ENCODE measurements around the gene TPCN2. TPM values are rescaled to one million over a fixed set of nuclear protein-coding genes. Genes with fewer than 3 reads are reported as not detected.
A peak's percentile ranks its signal among the peaks of the same experiment; 100 is the strongest.
"Not testable (repeated sequence)": the region's sequence is repeated elsewhere in the genome, so short reads cannot be mapped to it uniquely, and the experiment has no call there.

Gene TPCN2
- polyA plus RNA-seq = 10 to 100 TPM in 1 of 2 donors, 1 to 10 TPM in 1; 6.5 to 12.1 TPM

DNA sequence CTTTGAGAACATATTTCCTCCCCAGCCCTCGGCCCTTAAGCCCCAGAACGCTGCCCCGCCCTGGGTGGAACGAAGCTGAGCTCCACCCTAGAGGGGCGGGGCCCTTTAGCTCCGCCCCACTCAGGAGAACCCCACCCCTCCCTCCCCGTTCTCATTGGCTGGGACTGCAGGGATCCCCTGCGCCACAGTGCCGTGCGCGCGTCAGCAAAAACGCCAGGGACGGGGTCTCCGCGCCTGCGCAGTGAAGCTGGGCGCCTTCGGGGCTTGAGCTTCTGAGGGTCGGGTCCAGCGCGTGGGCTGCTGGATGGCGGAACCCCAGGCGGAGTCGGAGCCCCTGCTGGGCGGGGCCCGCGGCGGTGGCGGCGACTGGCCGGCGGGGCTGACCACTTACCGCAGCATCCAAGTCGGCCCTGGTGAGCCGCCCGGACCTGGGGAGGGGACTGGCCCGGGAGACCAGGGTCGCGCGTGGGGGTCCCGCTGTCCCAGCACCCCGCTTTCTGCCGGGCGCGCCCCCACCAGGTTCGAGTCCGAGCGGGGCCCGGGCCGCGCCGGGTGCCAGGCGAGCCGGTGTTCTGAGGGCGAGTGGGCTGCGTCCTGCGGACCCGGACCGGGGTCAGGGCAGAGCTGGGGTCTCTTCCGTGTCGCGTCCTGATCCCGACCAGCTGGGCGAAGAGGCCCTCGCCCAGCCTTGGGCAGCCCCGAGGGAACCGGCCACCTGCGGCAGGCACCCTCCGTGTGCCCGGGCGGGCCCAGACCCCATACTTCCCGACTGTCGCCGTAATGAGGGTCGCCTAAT is at the start of gene TPCN2:
TSS of gene TPCN2 (plus strand) at position 239 of the 796 bp plus-strand sequence. CDS start at position 305, 66 bp downstream.
- H3K9me3 ChIP-seq (ENCODE audit: control insufficient read depth in 2 of 2, insufficient read depth in 1 of 2, low read depth in 1 of 2, low read length in 1 of 2) = no peaks in the 10 kb centered on the region
- peaks cover 7 to 18% of the 10 kb centered on the region in 2 donors for H3K4me1 ChIP-seq (ENCODE audit: control insufficient read depth in 2 of 2, insufficient read depth in 2 of 2, low read length in 1 of 2)
- H3K27me3 ChIP-seq (ENCODE audit: control insufficient read depth in 1 of 2, insufficient read depth in 2 of 2, low read length in 2 of 2) = no peaks in the 10 kb centered on the region
- H3K36me3 ChIP-seq (ENCODE audit: control insufficient read depth in 2 of 2, insufficient read depth in 2 of 2, low read length in 1 of 2) = peaks cover 0 to 6% of the 10 kb centered on the region in 2 donors
- peak within 1 kb of the TSS; percentile 87 to 93 for H3K4me3 ChIP-seq (ENCODE audit: low read depth in 1 of 2, low read length in 2 of 2)
- WGBS, 2 donors = 0 to 1% methylated on average over 66 to 76 of the region's 76 CpGs
- peak within 1 kb of the TSS; percentile 88 to 90 for H3K27ac ChIP-seq (ENCODE audit: low read depth in 2 of 2, low read length in 1 of 2)

DNA sequence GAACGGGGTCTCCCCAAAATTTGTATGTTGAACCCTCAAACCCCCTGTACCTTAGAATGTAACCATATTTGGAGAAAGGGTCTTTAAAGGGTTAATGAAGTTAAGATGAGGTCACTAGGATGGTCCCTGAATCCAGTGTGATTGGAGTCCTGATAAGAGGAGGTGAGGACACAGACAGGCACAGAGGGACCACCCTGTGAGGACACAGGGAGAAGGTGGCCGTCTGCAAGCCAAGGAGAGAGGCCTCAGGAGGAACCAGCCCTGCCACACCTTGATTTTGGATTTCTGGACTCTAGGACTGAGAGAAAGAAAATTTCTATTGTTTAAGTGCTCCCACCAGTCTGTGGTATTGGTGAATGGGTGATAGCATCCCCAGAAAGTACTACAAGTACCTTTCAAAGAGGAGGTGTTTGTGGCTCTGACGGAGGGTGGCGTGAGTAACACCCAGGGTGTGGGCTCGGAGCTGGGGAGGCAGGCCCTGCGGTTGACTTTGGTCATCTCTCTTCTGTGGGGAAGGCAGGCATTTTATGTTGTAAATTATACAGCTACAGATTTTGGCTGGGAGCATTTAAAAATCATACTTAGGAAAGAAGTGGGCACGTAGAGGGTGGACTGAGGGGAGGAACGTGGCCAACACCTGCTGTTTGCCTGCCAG is 49.5 kb upstream of the TPCN2 start:
- Histone ChIP-seq H3K27me3 (ENCODE audit: control insufficient read depth in 1 of 2, insufficient read depth in 2 of 2, low read length in 2 of 2) (no peaks in the 10 kb centered on the region), H3K27ac (ENCODE audit: low read depth in 2 of 2, low read length in 1 of 2) (peak overlapping the region; percentile 64 to 67), H3K9me3 (ENCODE audit: control insufficient read depth in 2 of 2, insufficient read depth in 1 of 2, low read depth in 1 of 2, low read length in 1 of 2) (no peaks in the 10 kb centered on the region), H3K4me1 (ENCODE audit: control insufficient read depth in 2 of 2, insufficient read depth in 2 of 2, low read length in 1 of 2) (peaks cover 0 to 8% of the 10 kb centered on the region in 2 donors), H3K4me3 (ENCODE audit: low read depth in 1 of 2, low read length in 2 of 2) (no peak overlapping the region), H3K36me3 (ENCODE audit: control insufficient read depth in 2 of 2, insufficient read depth in 2 of 2, low read length in 1 of 2) (peaks cover 0 to 2% of the 10 kb centered on the region in 2 donors)
- 76 to 85% methylated on average over 8 of the region's 8 CpGs for WGBS, 2 donors

DNA sequence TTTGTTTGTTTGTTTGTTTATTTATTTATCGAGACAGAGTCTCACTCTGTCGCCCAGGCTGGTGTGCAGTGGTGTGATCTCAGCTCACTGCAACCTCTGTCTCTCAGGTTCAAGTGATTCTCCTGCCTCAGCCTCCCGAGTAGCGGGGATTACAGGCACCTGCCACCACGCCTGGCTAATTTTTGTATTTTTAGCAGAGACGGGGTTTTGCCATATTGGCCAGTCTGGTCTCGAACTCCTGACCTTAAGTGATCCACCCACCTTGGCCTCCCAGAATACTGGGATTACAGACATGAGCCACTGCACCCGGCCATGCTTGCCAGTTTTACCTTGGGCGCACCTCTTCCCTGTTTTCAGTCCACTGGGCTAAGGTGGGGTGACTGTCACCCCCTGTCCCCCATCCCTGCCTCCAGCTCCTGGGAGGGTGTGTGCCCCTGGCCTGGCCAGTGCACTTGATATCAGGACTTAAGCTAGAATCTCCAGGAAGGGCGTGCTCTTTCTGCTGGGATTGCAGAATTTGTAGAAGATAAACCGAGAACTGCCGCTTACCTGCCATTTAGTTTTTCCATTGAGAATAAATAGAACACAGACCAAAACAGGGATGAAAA is 48.9 kb upstream of the TPCN2 start:
- H3K4me1 ChIP-seq (ENCODE audit: control insufficient read depth in 2 of 2, insufficient read depth in 2 of 2, low read length in 1 of 2); H3K36me3 ChIP-seq (ENCODE audit: control insufficient read depth in 2 of 2, insufficient read depth in 2 of 2, low read length in 1 of 2); H3K27me3 ChIP-seq (ENCODE audit: control insufficient read depth in 1 of 2, insufficient read depth in 2 of 2, low read length in 2 of 2); H3K4me3 ChIP-seq (ENCODE audit: low read depth in 1 of 2, low read length in 2 of 2); H3K9me3 ChIP-seq (ENCODE audit: control insufficient read depth in 2 of 2, insufficient read depth in 1 of 2, low read depth in 1 of 2, low read length in 1 of 2): not testable (repeated sequence)
- peak overlapping the region; percentile 72 to 86 for H3K27ac ChIP-seq (ENCODE audit: low read depth in 2 of 2, low read length in 1 of 2)
- 84 to 87% methylated on average over 12 of the region's 12 CpGs for WGBS, 2 donors

DNA sequence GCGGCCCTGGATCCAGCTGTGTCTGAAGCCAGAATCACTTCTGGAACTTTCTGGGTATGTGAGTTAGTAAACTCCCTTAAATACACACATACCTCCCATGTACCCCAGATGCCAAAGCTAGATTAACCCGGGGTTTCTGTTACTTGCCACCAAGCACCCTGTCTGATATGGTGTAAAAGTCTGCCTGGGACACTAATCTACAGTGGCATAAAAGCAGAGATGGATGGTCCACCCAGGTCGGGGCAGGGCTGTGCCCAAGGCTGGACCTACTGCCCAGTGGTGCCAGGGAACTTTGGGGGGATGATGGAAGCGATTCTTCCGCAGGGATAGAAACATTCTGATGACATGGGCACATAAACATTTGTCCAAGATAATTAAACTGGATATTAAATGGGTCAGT is 48.3 kb upstream of the TPCN2 start:
- Histone ChIP-seq H3K36me3 (ENCODE audit: control insufficient read depth in 2 of 2, insufficient read depth in 2 of 2, low read length in 1 of 2) (peaks cover 0 to 2% of the 10 kb centered on the region in 2 donors), H3K4me1 (ENCODE audit: control insufficient read depth in 2 of 2, insufficient read depth in 2 of 2, low read length in 1 of 2) (peaks cover 0 to 9% of the 10 kb centered on the region in 2 donors), H3K4me3 (ENCODE audit: low read depth in 1 of 2, low read length in 2 of 2) (no peak overlapping the region), H3K27me3 (ENCODE audit: control insufficient read depth in 1 of 2, insufficient read depth in 2 of 2, low read length in 2 of 2) (no peaks in the 10 kb centered on the region), H3K27ac (ENCODE audit: low read depth in 2 of 2, low read length in 1 of 2) (peak overlapping the region; percentile 72 to 86), H3K9me3 (ENCODE audit: control insufficient read depth in 2 of 2, insufficient read depth in 1 of 2, low read depth in 1 of 2, low read length in 1 of 2) (no peaks in the 10 kb centered on the region)
- WGBS, 2 donors = 59 to 63% methylated on average over 5 of the region's 5 CpGs

DNA sequence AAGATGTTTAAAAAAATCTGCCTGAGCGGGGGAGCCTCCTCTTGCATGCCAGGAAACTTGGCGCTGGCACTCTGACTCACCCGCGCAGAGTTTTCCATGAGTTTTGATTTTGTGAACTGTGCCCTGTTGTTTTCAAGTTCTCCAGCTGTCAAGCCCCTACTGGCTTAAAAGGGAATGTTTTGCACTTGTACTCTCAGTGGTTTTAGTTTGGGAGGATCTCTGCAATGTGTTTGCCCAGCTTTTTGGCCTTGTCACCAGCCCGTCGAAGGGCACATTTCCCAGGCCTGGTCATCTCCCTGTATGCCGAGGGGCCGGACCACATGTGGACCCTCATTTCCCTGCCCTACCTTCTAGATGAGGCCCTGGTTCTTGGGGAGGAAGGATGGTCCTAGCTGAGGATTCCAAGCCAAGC is 47.9 kb upstream of the TPCN2 start:
- Histone ChIP-seq H3K9me3 (ENCODE audit: control insufficient read depth in 2 of 2, insufficient read depth in 1 of 2, low read depth in 1 of 2, low read length in 1 of 2) (no peaks in the 10 kb centered on the region), H3K27ac (ENCODE audit: low read depth in 2 of 2, low read length in 1 of 2) (peak overlapping the region; percentile 80 to 93), H3K36me3 (ENCODE audit: control insufficient read depth in 2 of 2, insufficient read depth in 2 of 2, low read length in 1 of 2) (peaks cover 0 to 4% of the 10 kb centered on the region in 2 donors), H3K4me1 (ENCODE audit: control insufficient read depth in 2 of 2, insufficient read depth in 2 of 2, low read length in 1 of 2) (peaks cover 0 to 9% of the 10 kb centered on the region in 2 donors), H3K4me3 (ENCODE audit: low read depth in 1 of 2, low read length in 2 of 2) (no peak overlapping the region), H3K27me3 (ENCODE audit: control insufficient read depth in 1 of 2, insufficient read depth in 2 of 2, low read length in 2 of 2) (no peaks in the 10 kb centered on the region)
- 19 to 31% methylated on average over 8 of the region's 8 CpGs for WGBS, 2 donors

DNA sequence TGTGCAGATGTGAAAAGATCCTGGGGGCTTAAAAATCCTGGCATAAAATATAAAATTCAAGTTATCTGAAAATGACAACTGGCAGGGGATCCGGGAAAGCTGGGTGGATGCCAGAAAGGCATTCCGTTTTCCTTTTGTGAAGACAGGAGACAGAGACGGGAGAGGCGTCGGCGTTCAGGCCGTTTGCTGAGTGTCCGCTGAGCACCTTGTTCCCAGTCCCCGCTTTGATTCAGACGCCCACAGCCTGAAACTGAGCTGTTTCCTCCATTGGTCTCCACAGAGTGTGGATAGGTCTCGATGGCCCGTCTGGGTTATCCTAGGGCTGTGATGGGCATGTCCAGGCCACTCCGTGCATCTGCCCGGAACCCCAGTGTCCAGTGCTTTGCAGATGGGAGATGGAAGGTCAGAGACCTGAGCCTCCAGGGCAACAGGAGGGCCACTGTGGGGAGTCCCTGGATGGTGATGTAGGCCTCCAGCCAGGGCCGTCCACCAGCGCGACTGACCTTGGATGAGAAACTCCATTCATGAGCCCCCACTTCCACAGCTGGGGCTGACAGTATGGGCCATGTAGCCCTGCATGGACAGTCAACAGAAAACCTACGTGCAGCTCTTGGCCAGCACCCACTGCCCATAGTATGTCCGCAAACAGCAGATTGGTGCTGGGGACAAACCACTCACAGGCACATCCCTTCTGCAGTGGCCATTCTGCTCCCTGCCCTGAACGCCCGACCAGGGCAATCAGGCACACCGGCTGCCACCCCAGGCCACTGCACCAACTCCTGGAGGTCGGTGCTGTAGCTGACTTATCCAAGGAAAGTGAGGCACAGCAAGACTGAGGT is 47.3 kb upstream of the TPCN2 start:
- Histone ChIP-seq H3K27ac (ENCODE audit: low read depth in 2 of 2, low read length in 1 of 2) (peak overlapping the region; percentile 80 to 93), H3K27me3 (ENCODE audit: control insufficient read depth in 1 of 2, insufficient read depth in 2 of 2, low read length in 2 of 2) (no peaks in the 10 kb centered on the region), H3K4me3 (ENCODE audit: low read depth in 1 of 2, low read length in 2 of 2) (no peak overlapping the region), H3K36me3 (ENCODE audit: control insufficient read depth in 2 of 2, insufficient read depth in 2 of 2, low read length in 1 of 2) (peaks cover 0 to 4% of the 10 kb centered on the region in 2 donors), H3K9me3 (ENCODE audit: control insufficient read depth in 2 of 2, insufficient read depth in 1 of 2, low read depth in 1 of 2, low read length in 1 of 2) (no peaks in the 10 kb centered on the region), H3K4me1 (ENCODE audit: control insufficient read depth in 2 of 2, insufficient read depth in 2 of 2, low read length in 1 of 2) (peaks cover 0 to 9% of the 10 kb centered on the region in 2 donors)
- 68 to 71% methylated on average over 19 to 23 of the region's 23 CpGs for WGBS, 2 donors

DNA sequence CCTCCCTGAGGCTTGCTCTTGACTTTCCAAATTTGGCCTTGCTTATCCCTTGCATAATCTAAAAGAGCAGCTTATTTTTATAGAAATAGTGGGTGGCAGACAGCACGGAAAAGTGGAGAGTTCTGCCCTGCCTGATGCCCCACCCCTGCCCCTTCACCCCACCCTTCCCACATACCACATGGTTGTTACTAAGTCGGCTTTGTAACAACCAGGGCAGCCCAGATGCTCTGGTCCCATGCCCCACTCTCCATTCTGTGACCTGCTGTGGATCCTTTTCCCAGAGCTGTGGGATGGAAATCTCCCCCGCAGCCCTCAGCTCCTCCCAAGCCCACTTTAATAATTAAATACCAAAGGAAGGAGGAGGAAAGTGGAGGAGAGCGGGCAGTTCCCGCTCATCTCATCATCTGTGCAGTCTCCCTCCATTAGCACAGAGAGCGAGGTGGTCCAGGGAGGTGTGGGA is 46.6 kb upstream of the TPCN2 start:
- Histone ChIP-seq H3K9me3 (ENCODE audit: control insufficient read depth in 2 of 2, insufficient read depth in 1 of 2, low read depth in 1 of 2, low read length in 1 of 2) (no peaks in the 10 kb centered on the region), H3K4me1 (ENCODE audit: control insufficient read depth in 2 of 2, insufficient read depth in 2 of 2, low read length in 1 of 2) (peaks cover 0 to 11% of the 10 kb centered on the region in 2 donors), H3K36me3 (ENCODE audit: control insufficient read depth in 2 of 2, insufficient read depth in 2 of 2, low read length in 1 of 2) (peaks cover 0 to 4% of the 10 kb centered on the region in 2 donors), H3K27ac (ENCODE audit: low read depth in 2 of 2, low read length in 1 of 2) (peak overlapping the region; percentile 80 to 93), H3K27me3 (ENCODE audit: control insufficient read depth in 1 of 2, insufficient read depth in 2 of 2, low read length in 2 of 2) (no peaks in the 10 kb centered on the region), H3K4me3 (ENCODE audit: low read depth in 1 of 2, low read length in 2 of 2) (no peak overlapping the region)
- WGBS, 2 donors = 62 to 70% methylated on average over 6 of the region's 6 CpGs

DNA sequence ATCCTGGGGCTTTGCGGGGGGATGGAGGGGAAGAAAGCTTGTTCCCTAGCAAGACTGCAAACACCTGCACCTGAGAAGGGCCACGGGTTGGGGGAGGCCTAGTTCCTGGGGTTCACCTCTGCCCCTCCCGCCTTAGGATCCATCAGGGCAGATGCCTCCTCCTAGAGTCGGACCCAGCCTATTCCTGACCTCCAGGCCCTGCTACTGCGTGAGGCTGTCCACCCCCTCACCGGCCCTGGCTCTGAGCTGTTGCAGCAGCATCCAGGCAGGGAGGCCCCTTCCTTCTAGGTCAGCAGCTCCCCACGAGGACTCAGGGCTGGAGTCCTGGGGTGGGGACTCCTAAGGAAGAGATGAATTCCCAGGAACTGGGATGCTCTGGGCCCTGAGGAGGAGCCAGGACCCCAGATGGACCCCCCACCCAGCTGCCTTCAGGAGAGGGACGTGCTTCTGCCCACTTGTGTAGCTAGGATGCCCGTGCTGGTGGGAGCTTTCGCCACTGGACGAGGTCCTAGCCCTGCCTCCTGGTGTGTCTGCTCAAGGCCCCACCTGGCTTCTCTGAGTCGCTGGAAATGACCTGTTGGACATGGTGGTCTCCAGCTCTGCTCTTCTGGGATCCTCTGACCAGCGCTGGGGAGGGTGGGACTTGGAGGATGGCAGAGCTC is 46.0 kb upstream of the TPCN2 start:
- H3K27ac ChIP-seq (ENCODE audit: low read depth in 2 of 2, low read length in 1 of 2) = peak overlapping the region; percentile 43 to 63
- H3K9me3 ChIP-seq (ENCODE audit: control insufficient read depth in 2 of 2, insufficient read depth in 1 of 2, low read depth in 1 of 2, low read length in 1 of 2) = no peaks in the 10 kb centered on the region
- H3K27me3 ChIP-seq (ENCODE audit: control insufficient read depth in 1 of 2, insufficient read depth in 2 of 2, low read length in 2 of 2) = no peaks in the 10 kb centered on the region
- H3K36me3 ChIP-seq (ENCODE audit: control insufficient read depth in 2 of 2, insufficient read depth in 2 of 2, low read length in 1 of 2) = peaks cover 0 to 4% of the 10 kb centered on the region in 2 donors
- WGBS, 2 donors = 77 to 79% methylated on average over 13 of the region's 13 CpGs
- H3K4me1 ChIP-seq (ENCODE audit: control insufficient read depth in 2 of 2, insufficient read depth in 2 of 2, low read length in 1 of 2) = peaks cover 0 to 11% of the 10 kb centered on the region in 2 donors
- no peak overlapping the region for H3K4me3 ChIP-seq (ENCODE audit: low read depth in 1 of 2, low read length in 2 of 2)
